Hepatocyte (in vitro differentiated cells): Measurements from ENCODE around the gene PCDHGB3.

ENCODE experiments used
- EZH2 ChIP-seq: fragments of 200-600 bp; sonication (generic); IDR thresholded peaks from 2 replicates; pipeline ENCODE4 v1.6.1; 2016; ENCODE audit warnings: antibody characterized with exemption, mild to moderate bottlenecking, borderline replicate concordance
- TF ChIP-seq, protein P1 (sequence below): fragments of 200-600 bp; sonication (generic); IDR thresholded peaks from 2 replicates; pipeline ENCODE4 v1.5.1; 2016; ENCODE audit warnings: antibody characterized with exemption, mild to moderate bottlenecking; ENCODE audit not compliant: poor library complexity

- no peak for TF ChIP-seq EZH2
- TF ChIP-seq, protein P1, sequence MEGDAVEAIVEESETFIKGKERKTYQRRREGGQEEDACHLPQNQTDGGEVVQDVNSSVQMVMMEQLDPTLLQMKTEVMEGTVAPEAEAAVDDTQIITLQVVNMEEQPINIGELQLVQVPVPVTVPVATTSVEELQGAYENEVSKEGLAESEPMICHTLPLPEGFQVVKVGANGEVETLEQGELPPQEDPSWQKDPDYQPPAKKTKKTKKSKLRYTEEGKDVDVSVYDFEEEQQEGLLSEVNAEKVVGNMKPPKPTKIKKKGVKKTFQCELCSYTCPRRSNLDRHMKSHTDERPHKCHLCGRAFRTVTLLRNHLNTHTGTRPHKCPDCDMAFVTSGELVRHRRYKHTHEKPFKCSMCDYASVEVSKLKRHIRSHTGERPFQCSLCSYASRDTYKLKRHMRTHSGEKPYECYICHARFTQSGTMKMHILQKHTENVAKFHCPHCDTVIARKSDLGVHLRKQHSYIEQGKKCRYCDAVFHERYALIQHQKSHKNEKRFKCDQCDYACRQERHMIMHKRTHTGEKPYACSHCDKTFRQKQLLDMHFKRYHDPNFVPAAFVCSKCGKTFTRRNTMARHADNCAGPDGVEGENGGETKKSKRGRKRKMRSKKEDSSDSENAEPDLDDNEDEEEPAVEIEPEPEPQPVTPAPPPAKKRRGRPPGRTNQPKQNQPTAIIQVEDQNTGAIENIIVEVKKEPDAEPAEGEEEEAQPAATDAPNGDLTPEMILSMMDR = no peak
Observed at GRCh38 chr5:141388661-141389060, 18.6 kb downstream of the PCDHGB3 start.
